HEK293 (cell line): ENCODE measurements around the gene NDST4.

ENCODE experiments used
- CTCF ChIP-seq: fragments of 450-650 bp; formaldehyde crosslinking; IDR thresholded peaks from 2 replicates; pipeline ENCODE4 v1.5.1; 2016; ENCODE audit warnings: missing biosample characterization, missing genetic modification characterization
- PRDM4 ChIP-seq: fragments of 450-650 bp; formaldehyde crosslinking; IDR thresholded peaks from 2 replicates; pipeline ENCODE4 v1.5.1; 2017; ENCODE audit warnings: missing biosample characterization, missing genetic modification characterization
- REST ChIP-seq: fragments of 450-650 bp; formaldehyde crosslinking; IDR thresholded peaks from 2 replicates; pipeline ENCODE4 v1.5.1; 2016; ENCODE audit warnings: missing biosample characterization, missing genetic modification characterization
- YY1 ChIP-seq: fragments of 450-650 bp; formaldehyde crosslinking; IDR thresholded peaks from 2 replicates; pipeline ENCODE4 v1.5.1; 2018; ENCODE audit warnings: missing biosample characterization, missing genetic modification characterization
- ZBTB44 ChIP-seq: fragments of 450-650 bp; IDR thresholded peaks from 2 replicates; pipeline ENCODE4 v1.5.1; 2018; ENCODE audit warnings: missing biosample characterization, mild to moderate bottlenecking, missing genetic modification characterization
- ZFP3 ChIP-seq: fragments of 450-650 bp; formaldehyde crosslinking; IDR thresholded peaks from 2 replicates; pipeline ENCODE4 v1.5.1; 2016; ENCODE audit warnings: low read depth, missing biosample characterization, missing genetic modification characterization
- ZNF2 ChIP-seq: fragments of 450-650 bp; formaldehyde crosslinking; IDR thresholded peaks from 2 replicates; pipeline ENCODE4 v1.5.1; 2016; ENCODE audit warnings: missing biosample characterization, missing genetic modification characterization
- ZNF510 ChIP-seq: fragments of 450-650 bp; formaldehyde crosslinking; IDR thresholded peaks from 2 replicates; pipeline ENCODE4 v1.5.1; 2018; ENCODE audit warnings: mild to moderate bottlenecking, missing genetic modification characterization, missing biosample characterization; ENCODE audit not compliant: insufficient replicate concordance
- ZNF529 ChIP-seq: fragments of 450-650 bp; formaldehyde crosslinking; IDR thresholded peaks from 2 replicates; pipeline ENCODE4 v1.5.1; 2017; ENCODE audit warnings: missing genetic modification characterization, missing biosample characterization; ENCODE audit not compliant: insufficient replicate concordance
- ZNF555 ChIP-seq: fragments of 450-650 bp; formaldehyde crosslinking; conservative IDR thresholded peaks from 2 replicates; pipeline ENCODE4 v1.5.1; 2017; ENCODE audit warnings: missing biosample characterization, mild to moderate bottlenecking, missing genetic modification characterization, inconsistent platforms
- ZNF660 ChIP-seq: fragments of 450-650 bp; IDR thresholded peaks from 2 replicates; pipeline ENCODE4 v1.5.1; 2018; ENCODE audit warnings: missing biosample characterization, mild to moderate bottlenecking, missing genetic modification characterization
- ZNF664 ChIP-seq: fragments of 450-650 bp; formaldehyde crosslinking; IDR thresholded peaks from 2 replicates; pipeline ENCODE4 v1.5.1; 2016; ENCODE audit warnings: missing biosample characterization, missing genetic modification characterization
- ZNF791 ChIP-seq: fragments of 450-650 bp; formaldehyde crosslinking; IDR thresholded peaks from 2 replicates; pipeline ENCODE4 v1.5.1; 2016; ENCODE audit warnings: missing biosample characterization, missing genetic modification characterization

GRCh38 chr4:114811564-114812301 lies 301.7 kb downstream of the NDST4 start:
- no peak for TF ChIP-seq ZNF791
- TF ChIP-seq ZBTB44 (tag by site-specific recombination) = peak; percentile 86
- no peak for TF ChIP-seq CTCF (tag by site-specific recombination)
- TF ChIP-seq ZNF529 = no peak
- no peak for TF ChIP-seq ZNF660
- no peak for TF ChIP-seq YY1
- TF ChIP-seq PRDM4 (tag by site-specific recombination) = peak; percentile 72
- no peak for TF ChIP-seq ZNF664 (tag by site-specific recombination)
- peak; percentile 13; the same call in 1 of the 2 replicates for TF ChIP-seq ZFP3 (tag by site-specific recombination)
- no peak for TF ChIP-seq ZNF510
- TF ChIP-seq REST (tag by site-specific recombination) = no peak
- no peak for TF ChIP-seq ZNF2 (tag by site-specific recombination)
- TF ChIP-seq ZNF555 (tag by site-specific recombination) = no peak
